Dedifferentiated amniotic fluid mesenchymal stem cell (primary cell): ENCODE results near the gene SMARCE1.
"Not testable (repeated sequence)": the region's sequence is repeated elsewhere in the genome, so short reads cannot be mapped to it uniquely, and the experiment has no call there.

ENCODE experiments used
- DNase-seq: peaks from one replicate; pipeline ENCODE4 v3.0.0-alpha.2; 2016; ENCODE audit errors: extremely low spot score

SMARCE1 gene

DNA sequence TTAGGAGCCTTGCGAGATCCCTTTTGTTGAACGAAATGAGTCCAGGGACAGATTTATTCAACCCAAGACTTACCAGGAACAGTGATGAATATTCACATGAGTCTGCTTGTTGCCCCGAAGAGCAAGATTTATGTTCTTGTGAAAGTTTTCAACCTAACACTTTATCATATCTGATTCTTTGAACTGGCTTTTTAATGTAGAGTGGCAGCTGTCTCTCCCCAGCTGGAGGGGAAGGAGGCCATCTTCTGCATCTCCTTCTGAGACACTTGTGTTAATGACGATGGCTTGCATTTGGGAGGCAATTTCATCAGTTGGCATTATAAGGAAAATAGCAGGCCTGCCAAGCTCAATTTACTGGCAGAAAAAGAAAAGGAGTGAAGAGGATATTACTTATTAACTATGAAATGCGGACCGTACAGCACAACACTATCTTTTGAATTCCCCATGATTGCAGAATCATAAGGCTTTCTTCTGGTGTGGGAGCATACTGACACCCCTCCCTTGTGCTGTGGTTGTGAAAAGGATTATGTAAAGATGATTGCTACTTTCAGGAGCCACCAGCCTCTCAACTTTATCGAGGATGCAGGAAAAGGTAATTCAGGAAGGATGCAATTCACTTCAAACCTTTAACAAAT is 35.7 kb downstream of the SMARCE1 start:
- no peak for DNase-seq

DNA sequence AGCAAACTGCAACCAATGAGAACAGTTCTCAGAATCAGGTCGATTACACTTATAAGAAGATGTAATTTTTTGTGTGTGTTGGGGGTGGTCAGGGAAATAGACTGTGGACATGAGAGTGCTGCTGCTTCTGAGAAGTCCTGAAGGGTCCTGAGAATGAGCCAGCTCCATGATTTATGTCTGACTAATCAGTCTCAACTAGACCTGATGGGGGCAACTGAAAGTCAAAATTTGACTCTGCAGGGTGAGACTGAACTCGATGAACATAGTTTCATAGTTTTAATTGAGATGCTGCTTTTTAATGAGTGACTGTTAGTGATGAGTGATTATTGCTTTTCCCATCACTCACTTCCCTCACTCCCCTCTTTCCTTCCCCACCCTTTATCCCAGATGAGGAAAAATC is 37.3 kb downstream of the SMARCE1 start:
- DNase-seq: no peak

DNA sequence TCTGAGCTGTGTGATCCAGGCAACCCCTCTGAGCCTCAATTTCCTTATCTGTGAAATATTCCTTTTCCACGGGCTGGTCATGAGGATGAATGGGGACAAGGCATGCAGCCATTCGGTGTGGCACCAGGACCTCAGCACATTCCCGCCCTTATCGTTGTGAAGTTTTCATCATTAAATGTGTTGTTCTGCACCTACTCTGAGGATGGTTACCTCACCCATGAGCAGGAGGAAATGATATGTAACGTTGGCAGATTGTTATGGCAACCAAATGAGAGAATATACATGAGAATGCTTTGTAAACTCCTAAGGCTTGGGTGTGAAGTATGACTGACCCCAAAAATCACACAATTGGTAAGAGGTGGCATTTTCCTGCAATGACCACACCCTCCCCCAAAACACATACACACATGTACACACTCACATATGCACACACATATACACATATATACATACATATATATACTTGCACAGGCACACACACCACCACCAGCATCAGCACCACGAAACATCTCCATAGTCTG is 39.5 kb downstream of the SMARCE1 start:
- DNase-seq: no peak

- no peak for DNase-seq
These were observed 40.0 kb downstream of the SMARCE1 start for GRCh38 chr17:40607641-40608040.

DNA sequence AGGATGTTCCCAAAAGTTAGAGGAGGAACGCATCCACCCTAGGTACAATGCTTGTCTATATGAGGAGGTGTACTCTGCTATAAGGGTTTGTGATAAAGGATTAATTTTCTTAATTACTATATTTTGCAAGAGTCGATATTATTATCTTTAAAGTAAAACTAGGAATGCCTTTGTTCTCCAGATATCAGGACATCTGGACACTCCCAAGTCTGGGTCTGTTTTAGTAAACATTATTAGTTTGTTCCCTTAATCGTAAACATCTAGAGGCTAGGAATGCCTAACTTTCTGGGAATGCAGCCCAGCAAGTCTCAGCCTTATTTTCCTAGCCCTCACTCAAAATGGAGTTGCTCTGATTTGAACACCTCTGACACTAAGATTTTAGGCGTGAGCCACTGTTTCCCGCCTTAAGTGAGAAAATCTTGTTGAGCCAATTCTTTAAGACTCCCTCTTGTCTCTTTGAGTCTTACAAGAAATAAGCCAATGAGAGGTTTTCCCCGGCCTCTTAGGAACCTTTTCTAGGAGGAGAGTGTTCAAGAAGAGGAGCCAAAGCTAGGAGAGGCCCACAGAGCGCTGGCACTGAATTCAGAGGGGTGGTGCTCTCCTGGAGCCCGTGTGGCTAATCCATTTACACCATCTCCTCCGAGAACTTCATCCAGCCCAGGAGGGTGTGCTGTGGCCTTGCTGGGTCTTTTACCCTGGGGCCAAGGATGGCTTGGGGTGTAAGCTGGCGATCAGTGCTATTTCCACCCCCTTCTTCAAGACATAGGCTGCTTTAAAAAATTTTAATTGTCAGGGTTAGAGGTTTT is 40.9 kb downstream of the SMARCE1 start:
- no peak for DNase-seq

DNA sequence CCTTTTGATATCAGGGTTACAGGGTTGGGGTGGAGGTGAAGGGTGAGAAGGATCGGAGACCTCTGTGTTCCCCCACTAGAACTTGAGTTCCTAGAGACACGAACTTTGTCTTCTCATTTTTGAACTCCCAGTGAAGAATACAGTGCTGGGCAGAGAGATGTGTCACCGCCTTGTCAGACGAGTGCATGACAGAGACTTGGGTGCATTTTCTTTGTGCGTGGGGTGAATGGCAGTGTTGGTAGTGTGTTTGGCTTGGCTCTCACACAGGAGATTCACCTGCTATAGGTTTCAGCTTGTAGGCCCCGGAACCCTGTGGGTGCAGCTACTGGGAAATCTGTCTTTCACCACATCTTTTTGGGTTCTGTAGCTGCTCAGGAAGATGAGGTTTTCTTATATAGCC is 42.3 kb downstream of the SMARCE1 start:
- DNase-seq: no peak

- no peak for DNase-seq
These were observed 43.1 kb downstream of the SMARCE1 start for GRCh38 chr17:40604327-40605080.

DNA sequence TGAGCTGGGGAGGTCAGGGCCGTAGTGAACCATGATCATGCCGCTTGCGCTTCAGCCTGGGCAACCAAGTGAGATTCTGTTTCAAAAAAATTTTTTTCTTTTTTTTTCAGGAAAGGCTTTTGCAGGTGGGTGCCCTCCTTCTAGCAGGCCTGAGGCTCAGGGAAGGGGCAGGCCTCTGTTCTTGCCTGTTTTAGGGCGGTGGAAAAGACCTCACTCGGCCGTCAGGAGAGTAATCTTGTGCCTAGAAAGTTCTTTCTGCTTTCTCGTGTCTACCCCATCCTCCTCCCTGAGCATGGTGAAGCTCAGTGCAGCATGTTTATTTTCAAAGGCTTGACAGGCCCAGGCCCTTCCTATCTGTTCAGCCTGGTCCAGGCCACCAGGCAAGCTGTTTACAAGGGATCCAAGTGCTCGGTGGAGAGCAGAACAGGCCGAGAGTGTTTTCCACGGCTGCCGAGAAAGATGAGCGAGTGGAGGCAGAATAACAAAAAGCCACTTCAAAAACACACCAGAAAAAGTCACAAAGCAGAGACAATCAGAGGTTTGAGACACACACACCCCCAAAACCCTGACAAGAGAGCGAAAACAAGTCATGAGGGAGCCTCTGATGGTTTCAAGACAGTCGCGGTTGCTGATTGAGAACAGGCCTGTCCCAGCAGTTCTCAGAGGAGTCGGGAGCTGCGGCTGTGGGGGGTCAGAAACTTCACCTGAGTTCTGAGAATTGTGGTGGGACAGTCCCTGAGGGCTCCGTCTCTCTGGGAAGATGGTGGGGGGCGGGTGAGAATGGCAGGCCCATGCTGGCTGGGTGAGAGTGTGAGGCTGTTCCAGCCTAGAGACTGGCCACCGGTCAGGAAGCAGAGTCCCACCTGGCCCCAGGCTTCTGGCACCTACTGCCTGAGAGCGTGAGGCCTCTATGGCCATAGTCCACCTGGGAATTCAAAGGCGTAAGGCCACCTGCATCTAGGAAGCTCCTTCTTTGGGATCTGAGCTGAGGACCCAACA is 44.9 kb downstream of the SMARCE1 start:
- DNase-seq: no peak

DNA sequence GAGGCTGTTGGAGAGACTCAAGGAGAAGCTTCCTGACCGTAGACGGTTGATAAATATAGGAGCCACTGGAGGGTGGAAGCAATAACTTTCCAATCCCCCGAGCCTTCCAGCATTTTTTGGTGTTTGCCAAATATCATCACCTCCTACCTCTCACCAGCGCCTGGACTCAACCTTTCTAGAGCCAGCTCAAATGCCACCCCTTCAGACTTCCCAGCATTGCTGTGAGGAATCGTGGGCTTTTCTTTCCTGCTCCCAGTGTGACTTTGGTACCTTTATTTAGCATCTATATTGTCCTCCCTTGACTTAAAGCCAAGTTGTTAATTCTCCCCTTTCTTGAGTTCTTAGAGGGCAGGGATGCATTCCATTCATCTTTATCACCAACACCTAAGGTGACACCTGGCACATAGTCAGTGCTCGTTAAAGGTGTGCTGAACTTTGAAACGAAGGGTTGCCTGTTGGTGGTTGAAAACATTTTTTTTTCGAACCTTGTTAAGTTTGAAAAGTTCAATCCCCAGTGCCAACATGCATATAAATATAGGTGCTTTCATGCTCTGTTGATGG is 47.1 kb downstream of the SMARCE1 start:
- no peak for DNase-seq

DNA sequence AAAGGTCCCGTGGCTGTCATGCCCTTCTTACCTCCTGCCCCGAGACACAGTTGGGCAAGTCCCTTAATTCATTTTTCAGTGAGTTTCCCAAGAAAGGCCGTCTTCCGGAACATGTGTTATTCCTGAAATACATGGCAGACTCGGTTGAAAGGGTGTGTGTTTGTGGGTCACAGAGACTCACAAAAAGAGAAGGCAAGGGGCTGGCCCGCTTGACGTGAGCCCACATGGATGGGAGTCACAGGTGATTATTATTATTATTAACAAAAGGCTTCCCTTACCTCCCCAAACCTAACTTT is 48.2 kb downstream of the SMARCE1 start:
- no peak for DNase-seq

DNA sequence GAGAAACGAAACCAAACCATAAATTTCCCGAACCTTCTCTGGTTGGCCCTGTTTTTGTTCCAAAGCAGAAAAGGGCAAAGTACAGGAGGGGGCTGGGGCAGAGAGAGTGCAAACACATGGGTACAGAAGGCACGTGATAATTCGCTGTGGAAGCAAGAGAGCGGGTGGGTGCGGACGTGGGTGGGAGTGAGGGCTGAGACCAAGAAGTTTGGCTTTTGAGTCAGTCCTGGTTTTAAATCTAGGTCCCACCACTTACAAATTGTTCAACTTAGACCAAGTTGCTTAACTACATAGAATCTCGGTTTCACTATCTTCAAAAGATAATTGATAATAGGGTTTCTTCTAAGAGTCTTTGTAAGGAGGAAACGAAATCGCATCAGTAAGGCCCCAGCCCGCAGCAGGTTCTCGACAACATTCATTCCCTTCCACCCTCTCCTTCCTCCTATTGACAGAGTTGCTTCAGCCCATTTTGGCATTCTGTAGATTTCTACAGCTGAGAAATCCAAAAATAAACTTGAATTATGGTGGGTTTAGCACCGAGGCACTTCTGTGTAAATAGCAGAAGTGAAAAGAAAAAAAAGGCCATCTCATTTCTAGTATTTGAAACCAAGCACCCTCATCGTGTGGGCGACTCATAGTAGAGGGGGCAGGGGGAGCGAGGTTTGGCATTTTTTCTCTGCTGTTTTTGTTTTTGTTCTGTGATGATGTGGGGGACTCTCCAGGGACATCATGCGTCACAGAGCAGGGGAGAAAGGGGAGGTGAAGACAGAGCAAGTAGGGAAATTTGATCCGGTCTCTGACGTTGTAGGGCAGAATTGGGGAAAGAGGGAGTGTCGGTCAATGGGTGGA is 48.8 kb downstream of the SMARCE1 start:
- no peak for DNase-seq

GRCh38 chr17:40598301-40598618 is 49.4 kb downstream of the SMARCE1 start:
- DNase-seq: no peak

- no peak for DNase-seq
These were observed 49.9 kb downstream of the SMARCE1 start for GRCh38 chr17:40597556-40598300.

DNA sequence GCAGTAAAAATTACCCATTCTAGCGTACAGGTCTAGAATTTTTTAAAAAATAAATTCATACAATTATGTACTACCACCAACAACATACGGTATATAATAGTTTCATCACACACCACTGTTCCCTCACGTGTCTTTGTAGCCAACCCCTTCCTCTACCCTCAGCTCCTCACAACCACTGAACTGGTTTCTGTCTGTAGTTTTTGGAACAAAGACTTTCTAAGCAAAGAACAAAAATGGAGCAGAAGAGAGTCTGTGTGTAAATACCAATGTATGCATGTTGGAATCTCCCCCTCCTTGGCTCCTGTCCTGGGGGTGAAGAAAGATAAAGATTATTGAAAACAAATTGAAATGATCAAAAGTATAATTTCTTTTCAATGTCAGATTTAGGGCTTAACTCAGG is 50.5 kb downstream of the SMARCE1 start:
- no peak for DNase-seq

DNA sequence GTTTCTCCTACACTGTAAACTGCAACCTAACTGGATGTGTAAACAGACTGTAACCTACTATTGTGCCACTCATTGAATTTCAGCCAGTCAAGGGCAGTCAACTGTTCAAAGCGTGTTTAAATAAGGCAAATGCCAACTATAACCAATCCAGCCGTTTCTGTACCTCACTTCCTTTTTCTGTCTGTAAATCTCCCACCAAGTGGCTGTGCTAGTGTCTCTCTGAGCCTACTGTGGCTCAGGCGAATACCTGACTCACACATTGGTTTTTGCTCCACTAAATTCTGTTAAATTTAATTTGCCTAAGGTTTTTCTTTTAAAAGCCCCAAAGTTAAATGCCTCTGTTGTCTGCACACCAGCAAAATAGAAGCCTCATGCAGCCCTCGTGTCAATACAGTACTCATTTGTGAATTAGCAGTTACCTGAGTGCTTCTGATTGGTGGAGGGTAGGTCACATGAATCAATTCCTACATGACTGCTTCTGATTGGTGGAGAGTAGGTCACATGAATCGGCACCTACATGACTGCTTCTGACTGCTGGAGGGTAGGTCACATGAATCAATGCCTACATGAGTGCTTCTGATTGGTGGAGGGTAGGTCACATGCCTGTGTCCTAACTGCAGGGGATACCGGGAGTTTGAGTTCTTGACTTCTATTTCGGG is 51.2 kb downstream of the SMARCE1 start:
- no peak for DNase-seq

DNA sequence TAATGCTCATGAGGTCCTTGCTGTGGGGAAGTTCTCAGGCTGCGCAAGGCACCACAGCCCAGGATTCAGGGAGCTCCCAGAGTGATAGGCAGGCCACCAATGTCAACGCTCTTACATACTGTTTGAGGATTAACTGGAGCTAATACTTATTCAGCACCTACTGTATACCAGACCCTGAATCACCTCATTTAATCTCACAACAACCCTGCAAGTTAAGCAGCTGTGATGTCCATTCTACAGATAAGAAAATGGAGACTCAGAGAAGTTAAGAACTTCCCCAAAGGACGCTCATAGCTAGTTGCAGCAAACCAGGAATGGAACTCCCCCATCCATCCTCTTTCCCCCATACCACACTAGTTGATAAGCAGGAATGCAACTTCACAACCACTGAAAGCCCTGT is 56.9 kb downstream of the SMARCE1 start:
- DNase-seq: no peak

GRCh38 chr17:40588552-40588951 is 59.1 kb downstream of the SMARCE1 start:
- DNase-seq: no peak

DNA sequence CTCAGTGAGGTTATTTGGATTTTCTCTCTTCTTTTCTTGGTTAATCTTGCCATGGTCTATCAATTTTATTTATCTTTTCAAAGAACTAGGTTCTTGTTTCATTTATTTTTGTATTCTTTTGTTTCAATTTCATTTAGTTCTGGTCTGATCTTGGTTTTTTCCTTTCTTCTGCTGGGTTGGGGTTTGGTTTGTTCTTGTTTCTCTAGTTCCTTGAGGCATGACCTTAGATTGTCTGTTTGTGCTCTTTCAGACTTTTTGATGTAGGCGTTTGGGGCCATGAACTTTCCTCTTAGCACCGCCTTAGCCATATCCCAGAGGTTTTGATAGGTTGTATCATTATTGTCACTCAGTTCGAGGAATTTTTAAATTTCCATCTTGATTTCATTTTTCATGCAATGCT is 61.4 kb downstream of the SMARCE1 start:
- not testable (repeated sequence) for DNase-seq

- DNase-seq: not testable (repeated sequence)
These were observed 62.7 kb downstream of the SMARCE1 start for GRCh38 chr17:40584950-40585349.
